ENCODE results near the gene SLC17A6. TPM values are rescaled to one million over a fixed set of nuclear protein-coding genes. Genes with fewer than 3 reads are reported as not detected.

SLC17A6 gene
- polyA plus RNA-seq, 1 donor (not counting 4 experiments of a cell fraction or from before 2014, with no cell fraction given) = not detected

- H3K9ac ChIP-seq (ENCODE audit: control insufficient read depth, extremely low read depth, insufficient read depth, low read length) = no peak overlapping the region
- no peak overlapping the region for H3K4me3 ChIP-seq (ENCODE audit: control insufficient read depth in 2 of 3, extremely low read depth in 1 of 3, insufficient read depth in 2 of 3, low read depth in 1 of 3, low read length in 3 of 3)
- H3K9me1 ChIP-seq (ENCODE audit: control insufficient read depth, extremely low read depth, insufficient read depth, low read length) = no peaks in the 10 kb centered on the region
- H3K9me3 ChIP-seq (ENCODE audit: control insufficient read depth, low read depth, low read length) = no peaks in the 10 kb centered on the region
- dilution Hi-C loops (cut with MboI; ENCODE audit: extremely low pct_ligation_motif_present, low sequenced_read_pairs) = no loop called here
- no peaks in the 10 kb centered on the region for H3K36me3 ChIP-seq (ENCODE audit: control insufficient read depth in 2 of 2, extremely low read depth in 1 of 2, insufficient read depth in 2 of 2, low read length in 2 of 2)
- FAIRE-seq = no peak
- no peaks in the 10 kb centered on the region for H3K79me2 ChIP-seq (ENCODE audit: control insufficient read depth, insufficient read depth, low read length)
- H3K27me3 ChIP-seq (ENCODE audit: control insufficient read depth, extremely low read depth, insufficient read depth, low read length) = peaks cover 62% of the 10 kb centered on the region
- no peak for DNase-seq (ENCODE audit: low read depth, low spot score)
- H3K4me1 ChIP-seq (ENCODE audit: control insufficient read depth, extremely low read depth, insufficient read depth, low read length) = no peaks in the 10 kb centered on the region
- H3K27ac ChIP-seq (ENCODE audit: control insufficient read depth, insufficient read depth, low read length) = no peak overlapping the region
- H4K20me1 ChIP-seq (ENCODE audit: control insufficient read depth, extremely low read depth, insufficient read depth, low read length) = no peaks in the 10 kb centered on the region
- H2AFZ ChIP-seq (ENCODE audit: control insufficient read depth, low read length) = no peak overlapping the region
- no peak overlapping the region for H3K4me2 ChIP-seq (ENCODE audit: control insufficient read depth, extremely low read depth, insufficient read depth, low read depth, low read length)
- TF ChIP-seq CTCF (optimal IDR thresholded peaks at IDR 0.05 in 1 of 3, IDR thresholded peaks at IDR 0.05 in 1 of 3, conservative IDR thresholded peaks at IDR 0.05 in 1 of 3; ENCODE audit: extremely low read depth in 1 of 3, insufficient read depth in 2 of 3, low read length in 3 of 3) = no peak
- no peak for TF ChIP-seq EZH2 (IDR thresholded peaks at IDR 0.05; ENCODE audit: low read length)
Observed at GRCh38 chr11:22340701-22341587, 2.8 kb downstream of the SLC17A6 start.

GRCh38 chr11:22341588-22341931, 3.4 kb downstream of the SLC17A6 start:
- no peaks in the 10 kb centered on the region for H3K36me3 ChIP-seq (ENCODE audit: control insufficient read depth in 2 of 2, extremely low read depth in 1 of 2, insufficient read depth in 2 of 2, low read length in 2 of 2)
- DNase-seq (ENCODE audit: low read depth, low spot score) (no peak), FAIRE-seq (no peak)
- no peaks in the 10 kb centered on the region for H3K9me3 ChIP-seq (ENCODE audit: control insufficient read depth, low read depth, low read length)
- H3K4me3 ChIP-seq (ENCODE audit: control insufficient read depth in 2 of 3, extremely low read depth in 1 of 3, insufficient read depth in 2 of 3, low read depth in 1 of 3, low read length in 3 of 3) = no peak overlapping the region
- H3K9ac ChIP-seq (ENCODE audit: control insufficient read depth, extremely low read depth, insufficient read depth, low read length) = no peak overlapping the region
- TF ChIP-seq CTCF (optimal IDR thresholded peaks at IDR 0.05 in 1 of 3, IDR thresholded peaks at IDR 0.05 in 1 of 3, conservative IDR thresholded peaks at IDR 0.05 in 1 of 3; ENCODE audit: extremely low read depth in 1 of 3, insufficient read depth in 2 of 3, low read length in 3 of 3) (no peak), EZH2 (IDR thresholded peaks at IDR 0.05; ENCODE audit: low read length) (no peak)
- no peak overlapping the region for H3K4me2 ChIP-seq (ENCODE audit: control insufficient read depth, extremely low read depth, insufficient read depth, low read depth, low read length)
- H3K4me1 ChIP-seq (ENCODE audit: control insufficient read depth, extremely low read depth, insufficient read depth, low read length) = no peaks in the 10 kb centered on the region
- dilution Hi-C loops (cut with MboI; ENCODE audit: extremely low pct_ligation_motif_present, low sequenced_read_pairs) = no loop called here
- H3K79me2 ChIP-seq (ENCODE audit: control insufficient read depth, insufficient read depth, low read length) = no peaks in the 10 kb centered on the region
- no peaks in the 10 kb centered on the region for H3K9me1 ChIP-seq (ENCODE audit: control insufficient read depth, extremely low read depth, insufficient read depth, low read length)
- H3K27me3 ChIP-seq (ENCODE audit: control insufficient read depth, extremely low read depth, insufficient read depth, low read length) = peaks cover 62% of the 10 kb centered on the region
- H4K20me1 ChIP-seq (ENCODE audit: control insufficient read depth, extremely low read depth, insufficient read depth, low read length) = no peaks in the 10 kb centered on the region
- no peak overlapping the region for H2AFZ ChIP-seq (ENCODE audit: control insufficient read depth, low read length)
- H3K27ac ChIP-seq (ENCODE audit: control insufficient read depth, insufficient read depth, low read length) = no peak overlapping the region

Data from keratinocyte (primary cell).